ENCODE data around the gene KRTAP10-3. TPM values are rescaled to one million over a fixed set of nuclear protein-coding genes. Genes with fewer than 3 reads are reported as not detected.
"Not testable (repeated sequence)": the region's sequence is repeated elsewhere in the genome, so short reads cannot be mapped to it uniquely, and the experiment has no call there.

Gene KRTAP10-3
- polyA plus RNA-seq, 2 of the 4 experiments (the other 2 are of a cell fraction) = not detected

- ATAC-seq = no peak
- no peak for DNase-seq (ENCODE audit: low read depth in 1 of 2, low spot score in 1 of 2)
- no peak for TF ChIP-seq EP300 (IDR thresholded peaks at IDR 0.05)
- WGBS (ENCODE audit: missing lambda C conversion rate) = 57% methylated on average over 12 of the region's 12 CpGs
- H3K27ac ChIP-seq = no peak overlapping the region
- H3K4me1 ChIP-seq = no peaks in the 10 kb centered on the region
- H3K9me3 ChIP-seq = no peaks in the 10 kb centered on the region
- ChIA-PET POLR2A (no interaction called here), CTCF (interaction anchor here (0.8 kb wide), 1 partner anchor 10 kb away, joined by 3 read pairs; no protein-coding TSS in a partner anchor)
- no peak overlapping the region for H3K4me3 ChIP-seq
- no peak overlapping the region for H3K4me2 ChIP-seq
- FAIRE-seq = no peak
Measured at GRCh38 chr21:44594406-44594916, 35.9 kb upstream of the KRTAP10-3 start.

GRCh38 chr21:44593598-44594405 is 35.2 kb upstream of the KRTAP10-3 start:
- no peak for FAIRE-seq
- CTCF ChIA-PET = interaction anchor here (0.8 kb wide), 1 partner anchor 9 kb away, joined by 3 read pairs; no protein-coding TSS in a partner anchor
- POLR2A ChIA-PET = no interaction called here
- H3K4me2 ChIP-seq = no peak overlapping the region
- TF ChIP-seq PHF8 (IDR thresholded peaks at IDR 0.05; ENCODE audit: borderline replicate concordance, low read depth) (no peak), HEYL (CRISPR knock-in tag; IDR thresholded peaks at IDR 0.05) (no peak), CBX2 (IDR thresholded peaks at IDR 0.05; ENCODE audit: borderline replicate concordance, low read depth) (no peak), KDM5A (IDR thresholded peaks at IDR 0.05) (no peak), GATA3 (IDR thresholded peaks at IDR 0.05; ENCODE audit: borderline replicate concordance) (no peak), BCL3 (IDR thresholded peaks at IDR 0.05) (no peak), HOXA7 (CRISPR knock-in tag; IDR thresholded peaks at IDR 0.05) (no peak), HOXB5 (CRISPR knock-in tag; IDR thresholded peaks at IDR 0.05) (no peak), RARB (CRISPR knock-in tag; IDR thresholded peaks at IDR 0.05) (no peak), ATOH8 (CRISPR knock-in tag; IDR thresholded peaks at IDR 0.05; ENCODE audit: low read depth) (no peak), PBX3 (IDR thresholded peaks at IDR 0.05) (no peak), HDAC2 (IDR thresholded peaks at IDR 0.05) (no peak)
- TF ChIP-seq, protein P1, sequence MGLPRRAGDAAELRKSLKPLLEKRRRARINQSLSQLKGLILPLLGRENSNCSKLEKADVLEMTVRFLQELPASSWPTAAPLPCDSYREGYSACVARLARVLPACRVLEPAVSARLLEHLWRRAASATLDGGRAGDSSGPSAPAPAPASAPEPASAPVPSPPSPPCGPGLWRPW (IDR thresholded peaks at IDR 0.05) = no peak
- no peak overlapping the region for H3K4me3 ChIP-seq
- ATAC-seq = no peak
- no peaks in the 10 kb centered on the region for H3K4me1 ChIP-seq
- no peaks in the 10 kb centered on the region for H3K9me3 ChIP-seq
- DNase-seq (ENCODE audit: low read depth in 1 of 2, low spot score in 1 of 2) = no peak
- no peak overlapping the region for H3K27ac ChIP-seq
- 86% methylated on average over 14 of the region's 20 CpGs for WGBS (ENCODE audit: missing lambda C conversion rate)

DNA sequence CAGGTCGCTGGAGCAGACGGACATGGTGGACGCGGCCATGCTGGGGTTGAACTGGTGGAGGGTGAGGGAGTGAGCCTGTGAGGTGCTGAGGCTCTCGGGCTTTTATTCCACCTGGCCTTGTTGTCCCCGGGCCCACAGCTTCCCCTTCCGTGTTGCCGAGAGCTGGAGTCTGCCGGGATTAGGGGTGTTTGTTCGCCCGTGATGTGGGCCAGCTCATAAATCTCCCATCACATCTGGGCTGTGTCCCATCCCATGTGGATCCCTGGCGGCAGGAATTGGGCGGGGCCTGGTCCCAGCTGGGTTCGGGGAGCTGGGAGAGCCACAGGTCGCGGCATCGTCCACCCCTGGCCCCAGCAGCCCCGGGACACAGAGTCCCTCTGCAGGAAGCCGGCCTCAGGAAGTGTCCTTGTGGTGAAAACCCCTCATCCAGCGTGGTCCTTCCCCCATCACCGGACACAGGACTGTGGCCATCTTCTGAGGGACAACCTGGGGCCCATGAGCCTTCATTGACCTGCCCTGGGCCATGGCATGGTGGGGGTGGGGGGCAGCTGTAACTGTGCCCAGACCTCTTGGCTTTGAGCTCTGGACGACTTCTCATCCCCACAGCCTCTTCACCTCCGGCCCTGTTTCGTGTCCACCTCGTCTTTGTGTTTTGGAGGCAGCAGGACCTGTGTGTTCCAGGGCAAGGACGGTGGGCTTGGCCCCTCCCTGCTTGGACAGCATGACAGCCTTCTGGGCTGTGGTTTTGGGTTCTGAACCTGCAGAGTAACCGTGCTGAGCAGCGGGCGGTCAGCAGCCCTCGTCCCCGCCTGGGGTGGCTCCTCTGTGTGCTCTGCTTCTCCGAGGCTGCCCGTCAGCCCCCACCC is 34.1 kb upstream of the KRTAP10-3 start, which contains the start of gene KRTAP10-6:
Gene KRTAP10-6 (minus strand): TSS at position 60 of the 866 bp plus-strand sequence. CDS start 21 bp downstream, at position 39.
- POLR2A ChIA-PET = no interaction called here
- no peak for TF ChIP-seq HDAC2 (IDR thresholded peaks at IDR 0.05)
- TF ChIP-seq, protein P1 (IDR thresholded peaks at IDR 0.05) = no peak
- Histone ChIP-seq H3K4me3 (no peak within 1 kb of the TSS), H3K27ac (no peak within 1 kb of the TSS), H3K9me3 (no peaks in the 10 kb centered on the region), H3K4me2 (no peak within 1 kb of the TSS), H3K4me1 (no peaks in the 10 kb centered on the region)
- FAIRE-seq (no peak), DNase-seq (ENCODE audit: low read depth in 1 of 2, low spot score in 1 of 2) (no peak), ATAC-seq (no peak)
- 71% methylated on average over 16 of the region's 33 CpGs for WGBS (ENCODE audit: missing lambda C conversion rate)
- CTCF ChIA-PET = interaction anchor here (1.1 kb wide), 1 partner anchor 12 kb away, joined by 3 read pairs; the partner anchor contains the start of gene KRTAP10-5

DNA sequence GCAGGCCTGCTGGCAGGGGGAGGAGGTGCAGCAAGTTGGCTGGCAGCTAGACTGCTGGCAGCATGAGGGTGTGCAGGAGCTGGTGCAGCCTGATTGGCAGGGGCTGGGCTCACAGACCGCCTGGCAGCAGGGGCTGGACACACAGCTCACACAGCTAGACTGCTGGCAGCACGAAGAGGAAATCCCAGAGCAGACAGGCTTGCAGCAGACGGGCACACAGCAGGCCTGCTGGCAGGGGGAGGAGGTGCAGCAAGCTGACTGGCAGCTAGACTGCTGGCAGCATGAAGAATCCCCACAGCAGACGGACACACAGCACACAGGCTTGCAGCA is 33.2 kb upstream of the KRTAP10-3 start:
- H3K27ac ChIP-seq; H3K4me2 ChIP-seq; POLR2A ChIA-PET; ATAC-seq; DNase-seq (ENCODE audit: low read depth in 1 of 2, low spot score in 1 of 2); H3K4me3 ChIP-seq; H3K4me1 ChIP-seq; CTCF ChIA-PET; H3K9me3 ChIP-seq; FAIRE-seq: not testable (repeated sequence)
- 20% methylated on average over 1 of the region's 4 CpGs for WGBS (ENCODE audit: missing lambda C conversion rate)

- peak in 1 of 2 experiments; percentile 42; a peak in 2 of 6 replicates for ATAC-seq
- FAIRE-seq; CTCF ChIA-PET; POLR2A ChIA-PET; DNase-seq (ENCODE audit: low read depth in 1 of 2, low spot score in 1 of 2); H3K4me1 ChIP-seq; H3K4me3 ChIP-seq; H3K27ac ChIP-seq; H3K4me2 ChIP-seq; H3K9me3 ChIP-seq: not testable (repeated sequence)
- WGBS (ENCODE audit: missing lambda C conversion rate) = 74% methylated on average over 13 of the region's 19 CpGs
Measured at GRCh38 chr21:44590897-44591800, 32.6 kb upstream of the KRTAP10-3 start.

All from A549 (cell line).